Ovary (tissue), 3 donors: ENCODE data around the gene THBS3.

Experiments used
- CTCF ChIP-seq, 3 donors: fragments of 450-650 bp in 2 of 3; fragments of 200-600 bp in 1 of 3; IDR thresholded peaks; one replicate each; pipeline versions ENCODE4 v1.5.1 to v1.8.0; 2016 to 2022; ENCODE audit warnings: antibody characterized with exemption in 3 of 3, mild to moderate bottlenecking in 1 of 3
- POLR2A ChIP-seq: fragments of 450-650 bp; IDR thresholded peaks from one replicate; pipeline ENCODE4 v1.6.1; 2017; ENCODE audit warnings: antibody characterized with exemption, mild to moderate bottlenecking, moderate library complexity
- donor health status: DM: no; HTN: no; CAD: no.

- TF ChIP-seq CTCF (IDR thresholded peaks at IDR 0.05) (no peak), POLR2A (no peak)
Observed at GRCh38 chr1:155170806-155171205, 36.9 kb downstream of the THBS3 start.
